ENCODE results near the gene VMP1.

Gene VMP1

GRCh38 chr17:59884861-59885260, 177.4 kb downstream of the VMP1 start:
- ChIA-PET CTCF (no interaction called here), POLR2A (no interaction called here)
- Histone ChIP-seq H3K4me1 (ENCODE audit: control extremely low read depth in 1 of 4, control insufficient read depth in 4 of 4, insufficient read depth in 4 of 4, low read length in 3 of 4) (no peaks in the 10 kb centered on the region), H3K9me3 (ENCODE audit: control extremely low read depth in 1 of 5, control insufficient read depth in 4 of 5, insufficient read depth in 2 of 5, low read depth in 1 of 5, low read length in 4 of 5) (no peaks in the 10 kb centered on the region), H3K27ac (ENCODE audit: insufficient read depth in 1 of 2, low read depth in 1 of 2, low read length in 2 of 2, poor library complexity in 1 of 2, severe bottlenecking in 2 of 2) (no peak overlapping the region), H3K36me3 (ENCODE audit: control insufficient read depth in 4 of 4, insufficient read depth in 4 of 4, low read length in 3 of 4) (peaks cover 11 to 49% (median 26%) of the 10 kb centered on the region in 4 experiments), H3K4me3 (ENCODE audit: control insufficient read depth in 1 of 7, extremely low read depth in 1 of 7, insufficient read depth in 4 of 7, low read depth in 2 of 7, low read length in 6 of 7) (no peak overlapping the region), H3K27me3 (replicated peaks in 2 of 5; ENCODE audit: control insufficient read depth in 4 of 5, insufficient read depth in 5 of 5, low read length in 4 of 5) (no peaks in the 10 kb centered on the region)
- WGBS (ENCODE audit: insufficient coverage) = 98% methylated on average over 8 of the region's 9 CpGs
- no peak for DNase-seq

DNA sequence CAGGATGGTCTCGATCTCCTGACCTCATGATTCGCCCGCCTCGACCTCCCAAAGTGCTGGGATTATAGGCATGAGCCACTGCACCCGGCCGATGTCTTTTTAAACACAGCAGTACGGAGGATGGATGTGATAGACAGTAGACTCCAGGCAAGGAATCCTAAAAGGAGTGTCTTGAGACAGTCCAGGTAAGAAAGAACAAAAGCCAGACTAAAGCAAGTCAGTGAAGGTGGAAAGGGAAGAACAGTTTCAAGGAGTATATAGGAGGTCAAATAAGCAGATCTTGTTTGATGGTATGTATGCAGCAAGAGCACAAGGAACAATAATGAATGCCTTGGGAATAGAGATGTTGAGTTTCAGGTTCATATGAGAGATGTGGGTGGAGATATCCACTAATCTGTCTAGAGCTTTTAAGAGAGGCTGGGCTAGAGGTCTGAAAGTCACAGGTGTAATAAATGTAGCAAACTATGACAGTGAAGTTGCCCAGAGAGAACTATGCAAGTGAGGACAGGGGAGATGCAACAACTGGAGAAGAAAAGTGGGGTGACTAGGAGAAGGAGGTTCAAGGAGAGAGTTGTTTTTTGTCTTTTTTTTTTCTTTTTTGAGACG, 180.8 kb downstream of the VMP1 start:
- H3K36me3 ChIP-seq (ENCODE audit: control insufficient read depth in 4 of 4, insufficient read depth in 4 of 4, low read length in 3 of 4) = peaks cover 11 to 36% (median 24%) of the 10 kb centered on the region in 4 experiments
- ChIA-PET CTCF (interaction anchor here (1.2 kb wide), 1 partner anchor 29 kb away, joined by 3 read pairs; no protein-coding TSS in a partner anchor), POLR2A (no interaction called here)
- H3K4me1 ChIP-seq (ENCODE audit: control extremely low read depth in 1 of 4, control insufficient read depth in 4 of 4, insufficient read depth in 4 of 4, low read length in 3 of 4) = peaks cover 2 to 12% (median 7%) of the 10 kb centered on the region in 4 experiments
- 100% methylated on average over 7 of the region's 8 CpGs for WGBS (ENCODE audit: insufficient coverage)
- no peak for DNase-seq
- H3K27ac ChIP-seq (ENCODE audit: insufficient read depth in 1 of 2, low read depth in 1 of 2, low read length in 2 of 2, poor library complexity in 1 of 2, severe bottlenecking in 2 of 2) = no peak overlapping the region
- H3K9me3 ChIP-seq (ENCODE audit: control extremely low read depth in 1 of 5, control insufficient read depth in 4 of 5, insufficient read depth in 2 of 5, low read depth in 1 of 5, low read length in 4 of 5) = no peaks in the 10 kb centered on the region
- H3K4me3 ChIP-seq (ENCODE audit: control insufficient read depth in 1 of 7, extremely low read depth in 1 of 7, insufficient read depth in 4 of 7, low read depth in 2 of 7, low read length in 6 of 7) = no peak overlapping the region
- no peaks in the 10 kb centered on the region for H3K27me3 ChIP-seq (replicated peaks in 2 of 5; ENCODE audit: control insufficient read depth in 4 of 5, insufficient read depth in 5 of 5, low read length in 4 of 5)

- Histone ChIP-seq H3K4me3 (ENCODE audit: control insufficient read depth in 1 of 7, extremely low read depth in 1 of 7, insufficient read depth in 4 of 7, low read depth in 2 of 7, low read length in 6 of 7) (no peak overlapping the region), H3K36me3 (ENCODE audit: control insufficient read depth in 4 of 4, insufficient read depth in 4 of 4, low read length in 3 of 4) (peaks cover 6 to 18% (median 14%) of the 10 kb centered on the region in 4 experiments), H3K27me3 (replicated peaks in 2 of 5; ENCODE audit: control insufficient read depth in 4 of 5, insufficient read depth in 5 of 5, low read length in 4 of 5) (no peaks in the 10 kb centered on the region), H3K4me1 (ENCODE audit: control extremely low read depth in 1 of 4, control insufficient read depth in 4 of 4, insufficient read depth in 4 of 4, low read length in 3 of 4) (peaks cover 6 to 23% (median 18%) of the 10 kb centered on the region in 4 experiments), H3K27ac (ENCODE audit: insufficient read depth in 1 of 2, low read depth in 1 of 2, low read length in 2 of 2, poor library complexity in 1 of 2, severe bottlenecking in 2 of 2) (no peak overlapping the region), H3K9me3 (ENCODE audit: control extremely low read depth in 1 of 5, control insufficient read depth in 4 of 5, insufficient read depth in 2 of 5, low read depth in 1 of 5, low read length in 4 of 5) (no peaks in the 10 kb centered on the region)
- POLR2A ChIA-PET = no interaction called here
- no CpG with 5 or more reads among the region's 2 CpGs for WGBS (ENCODE audit: insufficient coverage)
- CTCF ChIA-PET = interaction anchor here (0.8 kb wide), 1 partner anchor 8 kb away, joined by 3 read pairs; no protein-coding TSS in a partner anchor
- no peak for DNase-seq
Observed at GRCh38 chr17:59890720-59891119, 183.3 kb downstream of the VMP1 start.
